GM19438 (cell line): ENCODE data around the gene SYNPR.
"Not testable (repeated sequence)": the region's sequence is repeated elsewhere in the genome, so short reads cannot be mapped to it uniquely, and the experiment has no call there.

Experiments
- ATAC-seq: cut with Tn5 transposase; IDR thresholded peaks from one replicate; pipeline ENCODE4 v1.9.1; 2021; ENCODE audit warnings: low read depth; ENCODE audit not compliant: unreplicated experiment

Gene SYNPR

DNA sequence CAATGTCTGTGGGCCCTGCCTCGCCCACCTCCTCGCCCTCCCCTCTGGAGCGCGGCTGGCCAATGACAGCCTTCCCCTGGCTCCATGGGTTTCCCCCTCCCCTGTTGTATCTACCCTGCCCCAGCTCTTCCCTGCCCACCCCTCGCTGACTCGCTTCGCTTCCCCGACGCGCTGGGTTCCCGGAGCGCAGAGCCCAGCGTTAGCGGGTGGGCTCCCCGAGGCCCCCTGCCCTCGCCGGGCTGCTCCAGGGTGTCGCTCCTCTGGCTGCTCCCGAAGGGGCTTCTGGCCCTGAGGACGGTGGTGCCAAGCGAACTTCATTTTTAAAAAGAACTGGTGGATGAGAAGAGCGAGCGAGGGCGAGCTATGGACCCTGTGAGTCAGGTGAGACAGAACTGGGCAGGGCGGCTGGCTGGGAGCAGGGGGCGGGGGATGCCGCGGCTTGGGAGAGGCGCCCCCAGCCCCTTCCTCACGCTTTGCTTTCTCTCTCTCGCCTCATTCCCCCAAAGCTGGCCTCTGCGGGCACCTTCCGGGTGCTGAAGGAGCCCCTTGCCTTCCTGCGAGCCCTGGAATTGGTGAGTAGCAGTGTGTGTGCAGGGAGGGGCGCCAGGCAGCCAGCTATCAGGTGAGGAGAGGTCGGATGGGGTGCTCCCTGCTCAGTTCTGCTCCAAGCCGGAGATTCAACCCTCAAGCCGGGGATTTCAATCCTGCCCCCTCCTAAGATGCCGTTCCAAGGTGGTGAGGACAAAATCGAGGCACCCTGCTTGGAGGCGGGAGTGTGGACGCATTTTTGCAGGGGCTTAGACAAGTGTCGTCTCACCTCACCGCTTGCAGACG is at the start of gene SYNPR:
SYNPR (plus strand) TSS at position 138 of the 834 bp plus-strand sequence.
- no peak for ATAC-seq

DNA sequence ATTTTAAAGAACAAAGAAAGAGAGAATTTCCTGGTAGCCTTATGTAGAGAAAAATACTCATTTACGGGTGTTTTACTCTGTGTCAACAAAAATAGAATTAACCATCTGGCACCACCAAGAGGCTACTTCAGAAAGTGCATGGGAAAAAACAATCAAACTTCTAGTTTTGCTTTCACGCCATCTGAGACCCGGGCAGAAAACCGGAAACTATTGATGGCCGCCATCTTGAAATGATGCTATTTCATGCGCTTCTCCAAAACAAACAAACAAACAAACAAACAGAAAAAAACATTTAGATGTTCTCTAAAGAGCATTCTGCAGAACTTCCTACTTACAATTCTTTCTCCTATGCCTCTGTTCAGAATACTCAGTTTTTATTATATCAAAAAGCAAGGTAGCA is 49.4 kb upstream of the SYNPR start:
- ATAC-seq = peak; percentile 81

DNA sequence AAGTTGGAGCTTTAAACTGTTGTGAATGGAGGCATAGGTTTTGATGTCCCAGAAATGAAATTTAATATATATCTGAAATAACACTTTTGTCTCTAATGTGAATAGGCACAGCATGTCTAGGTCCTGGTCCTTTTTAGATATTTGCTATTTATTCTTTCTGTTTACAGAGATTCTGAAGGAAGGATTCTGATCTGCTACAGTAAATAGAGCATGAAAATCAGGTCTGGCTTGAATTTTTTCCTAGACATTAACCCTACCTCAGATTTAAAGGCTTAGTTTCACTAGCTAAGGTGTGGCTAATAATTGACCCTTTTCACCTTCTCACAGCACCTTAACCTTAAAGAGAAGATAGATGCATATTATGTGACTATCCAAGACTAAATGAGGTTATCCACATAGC is 48.0 kb upstream of the SYNPR start:
- no peak for ATAC-seq

DNA sequence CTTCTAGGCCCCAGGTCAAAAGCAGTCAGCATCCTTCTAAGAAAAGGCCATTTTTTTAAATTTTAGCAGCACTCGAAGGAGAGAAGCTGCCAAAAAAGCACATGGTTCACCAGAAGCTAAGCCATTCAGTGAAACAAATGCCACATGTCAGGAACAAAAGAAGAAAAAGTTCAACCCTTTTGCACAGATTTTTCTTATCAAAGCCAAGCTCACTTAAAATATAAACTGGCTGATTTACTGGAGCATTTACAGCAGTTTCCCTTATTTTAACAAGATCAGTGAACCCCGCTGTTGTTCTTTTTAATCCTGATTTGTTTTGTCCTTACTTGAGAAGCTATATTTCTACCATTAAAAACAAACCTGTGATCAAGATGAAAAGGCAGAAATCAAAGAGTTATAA is 46.5 kb upstream of the SYNPR start:
- no peak for ATAC-seq

DNA sequence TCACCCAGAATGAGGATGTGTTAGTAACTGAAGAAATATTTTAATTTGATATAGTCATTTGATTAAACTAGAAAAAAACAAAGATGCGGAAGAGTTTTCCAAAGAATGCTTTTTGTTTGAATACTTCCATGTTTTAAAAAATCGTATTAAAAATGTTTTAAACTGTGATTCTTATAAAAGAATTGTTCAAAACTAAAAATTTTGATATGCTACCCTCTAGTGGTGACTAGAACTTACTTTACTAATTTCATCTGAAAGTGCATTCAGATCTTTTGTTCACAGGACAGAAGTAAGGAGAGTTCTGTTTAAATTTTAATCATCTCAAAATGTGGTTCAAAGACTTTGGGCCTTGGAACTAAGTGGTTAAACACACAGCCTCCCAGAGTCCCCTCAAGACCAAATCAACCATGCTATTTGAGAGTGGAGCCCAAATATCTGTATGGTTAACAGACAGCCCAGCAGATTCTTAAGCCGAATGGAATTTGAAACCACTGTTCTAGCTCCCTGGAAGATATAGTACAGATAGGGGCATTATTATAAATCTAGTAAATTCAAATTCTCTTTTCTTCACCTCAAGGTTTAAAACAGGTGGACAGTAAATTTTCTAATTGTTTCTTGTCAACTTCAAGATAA is 45.2 kb upstream of the SYNPR start:
- no peak for ATAC-seq

DNA sequence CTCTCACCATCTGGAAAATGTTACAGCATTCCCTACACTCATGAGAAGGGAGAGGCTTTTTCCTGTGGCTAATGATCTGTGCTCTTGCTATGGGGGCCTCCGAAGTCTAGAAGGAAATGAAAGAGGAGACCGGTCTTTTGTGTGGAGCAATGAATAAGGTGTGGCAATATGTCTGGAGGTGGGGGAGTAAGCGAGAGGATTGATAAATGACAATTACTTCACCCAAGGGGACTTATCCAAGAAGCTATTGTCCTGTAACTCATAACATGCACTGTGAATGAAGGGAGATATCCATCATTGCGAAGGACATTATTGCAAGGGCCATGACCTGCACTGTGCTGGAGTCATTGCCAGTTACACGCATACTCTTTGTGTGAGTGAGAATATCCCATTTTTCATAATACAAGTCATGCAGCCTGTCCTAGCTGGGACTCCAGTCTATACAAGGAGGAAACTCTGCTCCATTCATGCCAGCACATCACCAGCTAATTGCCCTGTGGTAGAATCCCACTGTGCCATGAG is 37.7 kb upstream of the SYNPR start:
- ATAC-seq = no peak

DNA sequence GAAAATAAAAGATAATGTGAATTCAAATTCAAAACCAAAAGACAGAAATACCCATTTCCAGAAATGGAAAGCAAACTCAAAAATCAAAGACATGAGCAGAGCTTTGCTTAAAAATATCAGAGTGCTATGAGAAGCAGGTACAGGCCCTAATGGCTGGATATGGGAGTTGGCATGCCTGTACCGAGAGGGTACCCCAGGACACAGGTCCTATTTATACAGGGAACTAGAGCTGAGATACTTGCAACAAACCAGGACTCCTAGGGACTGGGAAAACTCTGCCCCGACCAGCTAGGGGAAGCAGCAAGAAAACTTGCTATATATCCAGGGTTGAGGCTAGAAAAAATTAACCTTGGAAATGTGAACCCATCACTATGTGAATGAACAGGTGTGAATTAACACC is 36.0 kb upstream of the SYNPR start:
- ATAC-seq = no peak

DNA sequence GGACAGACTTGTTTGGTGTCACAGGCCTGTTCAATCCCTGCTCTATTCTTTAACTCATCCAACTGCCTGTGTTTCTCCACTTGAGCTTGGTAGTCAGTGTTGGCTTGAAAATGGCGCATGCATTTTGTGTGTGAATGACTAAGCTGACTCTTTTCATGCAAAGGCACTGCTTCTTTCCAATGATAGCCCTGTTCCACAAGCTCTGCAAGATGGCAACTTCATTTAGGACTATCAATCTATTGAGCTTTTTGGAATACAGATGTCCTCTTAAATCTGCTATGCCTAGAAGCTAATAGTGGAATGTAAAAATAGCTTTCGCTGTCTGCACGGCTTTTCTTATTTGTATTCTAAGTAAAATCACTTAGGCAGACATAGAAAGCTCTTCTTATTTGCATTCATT is 33.6 kb upstream of the SYNPR start:
- ATAC-seq = no peak

DNA sequence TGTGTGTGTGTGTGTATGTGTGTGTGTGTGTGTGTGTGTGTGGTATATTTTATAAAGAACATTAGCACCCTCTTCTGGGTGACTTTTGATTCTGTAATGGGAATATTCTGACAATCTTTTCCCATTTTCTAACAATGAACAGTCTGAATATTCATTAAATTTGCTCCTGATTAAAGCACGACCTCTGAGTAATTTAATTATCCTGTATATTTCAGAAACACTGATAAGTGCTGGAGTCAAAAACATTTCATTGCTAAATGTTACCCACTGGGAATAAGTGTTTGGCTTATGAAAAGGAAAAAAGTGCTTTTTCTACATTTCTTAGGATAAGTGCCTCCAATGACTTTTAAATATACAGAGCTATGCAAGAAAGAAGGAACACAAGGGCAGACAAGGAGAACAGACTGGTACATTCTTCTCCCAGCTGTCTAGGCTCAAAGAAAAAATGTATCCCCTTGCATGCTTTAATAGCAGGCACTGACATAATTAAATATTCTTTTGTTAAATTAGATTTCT is 32.3 kb upstream of the SYNPR start:
- no peak for ATAC-seq

DNA sequence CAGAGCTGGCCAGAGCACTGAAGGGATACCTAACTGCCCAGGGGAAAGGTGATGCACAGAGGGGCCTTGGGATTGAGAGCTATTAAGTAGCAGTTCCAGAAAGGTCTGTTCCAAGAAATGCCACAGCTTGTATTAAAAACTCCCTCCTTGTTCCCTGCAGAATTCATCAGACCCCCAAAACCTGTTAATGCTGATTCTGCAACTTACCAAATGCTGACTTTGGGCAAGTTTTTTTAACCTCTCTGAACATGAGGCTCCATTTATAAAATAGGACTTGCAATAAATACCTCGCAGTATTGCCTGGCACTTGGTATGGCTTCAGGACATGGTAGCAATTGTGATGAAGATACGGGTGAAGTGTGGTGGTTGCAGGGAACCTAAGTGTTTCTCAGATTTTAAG is 30.1 kb upstream of the SYNPR start:
- ATAC-seq = no peak

DNA sequence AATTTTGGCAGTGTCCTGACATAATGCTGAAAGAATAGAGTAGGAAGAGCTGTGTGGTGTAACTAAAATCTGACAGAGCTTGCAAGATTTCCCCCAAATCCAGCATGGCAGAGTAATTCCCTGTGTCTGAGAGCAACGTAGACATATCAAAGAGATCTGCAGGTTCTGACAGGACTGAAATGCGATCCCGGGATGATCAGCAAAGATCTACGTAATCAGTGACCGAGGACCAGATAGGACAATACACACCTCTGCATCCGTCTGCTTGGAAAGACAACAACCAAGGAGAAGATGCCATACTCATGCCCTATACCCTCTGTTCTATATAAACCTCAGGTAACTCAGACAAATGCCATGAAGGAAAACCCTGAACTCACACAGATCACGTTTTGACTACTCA is 26.6 kb upstream of the SYNPR start:
- ATAC-seq = no peak

DNA sequence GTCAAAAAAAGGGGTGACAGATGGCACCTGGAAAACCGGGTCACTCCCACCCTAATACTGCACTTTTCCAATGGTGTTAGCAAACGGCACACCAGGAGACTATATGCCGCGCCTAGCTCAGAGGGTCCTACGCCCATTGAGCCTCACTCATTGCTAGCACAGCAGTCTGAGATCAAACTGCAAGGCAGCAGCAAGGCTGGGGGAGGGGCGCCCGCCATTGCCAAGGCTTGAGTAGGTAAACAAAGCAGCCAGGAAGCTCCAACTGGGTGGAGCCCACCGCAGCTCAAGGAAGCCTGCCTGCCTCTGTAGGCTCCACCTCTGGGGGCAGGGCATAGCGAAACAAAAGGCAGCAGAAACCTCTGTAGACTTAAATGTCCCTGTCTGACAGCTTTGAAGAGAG is 22.3 kb upstream of the SYNPR start:
- not testable (repeated sequence) for ATAC-seq

DNA sequence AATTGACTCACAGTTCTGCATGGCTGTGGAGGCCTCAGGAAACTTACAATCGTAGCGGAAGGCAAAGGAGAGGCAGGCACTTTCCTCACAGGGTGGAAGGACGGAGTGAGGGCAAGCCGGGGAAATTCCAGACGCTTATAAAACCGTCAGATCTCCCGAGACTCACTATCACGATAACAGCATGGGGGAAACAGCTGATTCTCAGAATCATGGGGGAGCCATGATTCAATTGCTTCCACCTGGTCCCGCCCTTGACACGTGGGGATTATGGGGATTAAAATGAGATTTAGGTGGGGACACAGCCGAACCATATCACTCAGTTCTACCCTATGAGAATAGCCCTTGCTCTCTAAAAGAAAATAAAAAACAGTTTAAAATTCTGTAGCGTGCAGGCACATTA is 13.4 kb upstream of the SYNPR start:
- no peak for ATAC-seq

DNA sequence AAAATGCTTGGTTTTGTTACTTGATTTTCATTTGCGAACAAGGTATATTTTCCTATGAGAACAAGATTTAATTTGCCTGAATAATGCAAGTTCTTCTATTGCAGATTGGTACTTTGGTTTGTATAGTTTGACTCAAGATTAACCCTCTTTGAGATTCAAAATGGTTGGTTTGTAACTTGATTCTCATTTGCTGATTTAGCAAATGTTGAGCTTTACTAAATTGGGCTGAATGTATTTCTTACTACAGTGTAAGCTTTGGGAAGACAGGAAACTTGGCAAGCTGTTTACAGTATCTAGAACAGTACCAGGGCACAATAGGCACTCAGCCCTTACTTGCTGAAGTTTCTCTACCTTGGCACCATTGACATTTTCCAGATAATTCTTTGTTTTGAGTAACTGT is 3.7 kb upstream of the SYNPR start:
- no peak for ATAC-seq

DNA sequence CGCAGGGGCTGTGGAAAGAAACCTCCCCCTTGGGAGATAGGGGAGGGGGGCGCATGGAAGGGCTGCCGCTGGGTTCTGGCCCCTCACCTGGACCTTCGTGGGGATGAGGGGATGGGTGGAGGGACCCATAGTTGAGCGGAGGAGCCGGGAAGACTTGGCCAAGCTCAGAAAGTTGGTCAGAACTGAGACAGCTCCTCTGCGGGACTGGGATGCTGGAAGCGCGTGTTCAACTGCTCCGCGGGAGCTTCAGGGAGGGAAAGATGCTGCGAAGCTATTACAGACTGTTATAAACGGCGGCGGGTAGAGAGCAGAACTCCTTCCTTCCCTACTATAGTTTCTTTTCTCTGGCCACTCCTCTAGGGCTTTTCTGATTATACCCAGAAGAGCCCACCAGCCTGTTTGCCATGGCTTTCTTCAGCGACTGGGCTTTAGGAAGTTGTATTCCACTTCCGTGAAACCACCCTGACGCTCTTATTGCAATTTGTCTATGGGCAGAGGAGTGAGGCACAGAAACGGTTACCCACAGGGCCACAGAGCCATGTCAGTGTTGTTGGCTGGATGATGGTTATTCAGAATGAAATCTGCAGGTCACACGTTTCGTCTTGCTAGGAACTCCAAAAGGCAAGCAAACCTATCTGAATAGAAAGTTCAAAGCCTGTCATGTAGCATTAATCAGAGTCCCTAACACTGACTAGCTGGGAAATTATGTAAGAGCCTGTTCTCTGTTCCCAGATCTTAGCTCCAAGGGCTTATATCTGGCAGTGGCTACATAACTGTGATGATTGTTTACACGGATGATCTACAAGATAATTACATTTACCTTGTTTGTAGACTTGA is 1.1 kb downstream of the SYNPR start:
- ATAC-seq = no peak

DNA sequence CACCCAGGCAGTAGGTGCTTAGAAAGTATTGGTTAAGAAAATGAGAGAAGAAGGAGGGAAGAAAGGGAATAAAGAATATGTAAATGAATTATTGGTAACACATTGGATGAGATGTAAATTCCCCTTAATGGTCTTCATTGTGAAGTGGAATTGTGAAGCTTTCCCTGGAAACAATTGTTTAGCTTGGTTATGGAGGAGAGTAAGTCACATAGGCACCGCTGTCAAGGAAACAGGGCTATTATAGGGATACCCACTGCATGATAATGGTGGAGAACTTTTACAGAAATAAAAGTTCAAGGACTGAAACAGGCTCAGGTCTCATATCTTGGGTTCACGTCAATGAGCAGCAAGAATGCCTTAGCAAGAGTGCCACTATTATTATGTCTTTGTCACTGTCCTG is 9.5 kb downstream of the SYNPR start:
- no peak for ATAC-seq

DNA sequence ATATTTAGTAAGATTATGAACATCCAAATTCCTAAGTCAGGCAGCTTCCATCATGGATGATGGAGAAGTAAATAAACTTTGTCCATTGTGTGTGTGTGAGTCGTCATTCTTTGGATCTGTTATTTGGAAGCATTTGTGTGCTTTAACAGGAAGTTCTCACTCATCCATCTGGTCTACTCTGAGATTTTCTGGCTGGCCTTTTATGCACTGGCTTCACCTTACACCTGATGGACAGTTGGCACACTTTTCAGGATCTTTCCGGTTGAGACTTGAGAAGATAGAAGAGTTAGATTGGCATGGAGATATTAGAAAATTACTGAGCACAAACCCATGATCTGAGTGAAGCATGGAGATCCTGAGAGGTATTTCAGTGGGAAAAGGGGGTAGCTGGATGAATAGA is 12.6 kb downstream of the SYNPR start:
- ATAC-seq = no peak

DNA sequence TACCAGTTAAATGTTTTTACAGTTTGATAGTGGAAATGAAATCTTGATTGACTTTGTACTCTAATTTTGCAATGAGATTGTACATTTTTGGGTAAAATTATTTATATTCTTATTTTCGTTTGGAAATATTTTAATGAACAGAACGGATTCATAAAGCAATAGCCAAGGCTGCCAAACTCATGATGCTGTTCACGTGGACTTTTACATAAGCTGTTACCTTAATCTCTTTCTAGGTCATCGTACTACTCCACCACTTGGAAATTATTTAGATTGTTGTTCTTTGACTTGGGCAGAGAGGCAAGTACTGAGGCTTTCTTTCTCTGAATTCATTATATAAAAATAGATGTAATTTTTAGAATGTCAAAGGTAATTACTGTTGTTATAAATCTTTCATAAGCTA is 16.2 kb downstream of the SYNPR start:
- no peak for ATAC-seq

DNA sequence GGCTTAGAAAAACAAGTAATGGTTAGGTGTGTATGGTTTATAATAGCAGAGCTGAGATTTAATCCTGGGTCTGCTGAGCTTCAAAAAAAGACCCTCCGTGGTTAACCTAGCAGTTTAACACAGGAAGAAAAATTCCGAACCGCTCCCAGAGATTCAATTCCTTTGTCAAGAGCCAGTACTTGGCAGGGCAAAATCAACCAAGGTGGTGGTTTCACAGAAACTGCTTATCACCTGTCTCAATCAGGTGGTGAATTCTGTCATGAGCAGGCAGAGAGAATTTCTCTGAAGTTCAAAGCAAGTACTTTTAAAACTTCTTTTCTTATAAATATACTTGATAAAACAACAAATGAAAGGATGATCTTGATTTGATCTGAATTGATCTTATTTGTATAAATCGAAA is 17.2 kb downstream of the SYNPR start:
- ATAC-seq = no peak

DNA sequence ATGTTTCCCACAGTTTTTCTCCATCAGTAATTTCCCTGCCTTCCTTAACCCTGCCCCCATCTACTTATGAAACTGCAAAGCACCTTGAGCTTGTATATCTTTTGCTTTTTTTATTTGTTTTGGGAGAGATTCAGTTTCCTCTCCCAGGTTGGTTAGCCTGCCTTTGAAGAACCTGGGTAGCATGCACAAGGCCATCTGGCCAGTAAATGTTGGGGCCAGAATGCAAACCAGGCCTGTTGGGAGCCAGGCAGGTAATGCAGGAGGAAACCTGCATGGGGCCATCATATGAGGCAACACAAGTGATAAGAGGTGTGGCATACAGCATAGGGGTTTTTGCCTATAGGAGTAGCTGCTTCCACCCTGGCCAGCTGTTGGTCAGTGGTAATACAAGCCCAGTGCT is 17.7 kb downstream of the SYNPR start:
- no peak for ATAC-seq

DNA sequence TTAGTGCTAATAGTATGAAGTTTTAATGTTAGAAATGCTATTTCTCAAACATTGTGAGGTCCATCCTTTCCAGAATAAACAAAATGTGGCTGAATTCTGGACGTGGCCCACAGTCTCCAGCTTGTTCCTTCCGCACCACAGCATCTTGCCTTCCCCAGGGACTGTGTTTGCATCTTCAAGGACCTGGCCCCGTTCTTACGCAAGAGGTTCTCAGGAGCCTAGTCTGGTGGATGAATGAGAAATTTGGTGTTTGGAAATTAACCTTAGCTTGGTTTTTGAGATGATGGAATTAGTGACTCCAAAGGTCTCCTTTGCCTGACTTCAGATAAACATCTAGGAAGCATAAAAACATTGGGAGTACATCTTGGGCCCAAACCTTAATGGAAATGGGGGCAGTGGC is 18.1 kb downstream of the SYNPR start:
- ATAC-seq = no peak
